HepG2 (cell line): ENCODE data around the gene TVP23C. TPM values are rescaled to one million over a fixed set of nuclear protein-coding genes. Genes with fewer than 3 reads are reported as not detected.

Source experiments
- ATAC-seq: fragments of 200-7000 bp; cut with Tn5 transposase; 3 replicates; pipeline ENCODE4 v1.9.1; 2020; ENCODE audit warnings: mild to moderate bottlenecking, moderate library complexity
- BruUV-seq: library from RNA; stranded (reverse); fragments of 400-500 nt; replicated peaks from 2 replicates; lab custom pipeline; 2021; lab: Mats Ljungman, UMichigan
- CTCF ChIA-PET: fragments of 300-600 bp; formaldehyde crosslinking; extraction: SDS; loops from one replicate; lab custom pipeline; 2021; ENCODE audit warnings: low total read pairs, inconsistent platforms, low intra/inter-chr PET ratio; lab: Yijun Ruan, JAX
- POLR2A ChIA-PET: fragments of 350-600 bp; sonication (Branson Sonifier 250); formaldehyde crosslinking; loops from one replicate; lab custom pipeline; 2020; ENCODE audit warnings: antibody characterized with exemption, inconsistent platforms; lab: Yijun Ruan, JAX
- DNase-seq: peaks from one replicate; pipeline ENCODE4 v3.0.0-alpha.2; 2015; ENCODE audit warnings: low spot score
- FAIRE-seq: peaks from 3 replicates; lab custom pipeline; 2011; peaks lifted over from hg19 to GRCh38; lab: Jason Lieb, UNC
- H2AFZ ChIP-seq: one replicate; pipeline ENCODE4 v1.6.1; 2011; ENCODE audit warnings: low read length, inconsistent platforms
- H3K27ac ChIP-seq: fragments of 300-600 bp; 3 replicates; pipeline ENCODE4 v1.8.0; 2011; ENCODE audit warnings: mixed run types, mild to moderate bottlenecking, mixed read lengths, low read length, inconsistent platforms; ENCODE audit not compliant: insufficient read depth; ENCODE audit errors: extremely low read length
- H3K27me3 ChIP-seq, 2 experiments: fragments of 200-600 bp in 1 of 2; 2 replicates in 1 of 2; 3 replicates in 1 of 2; pipeline versions ENCODE4 v1.6.0 to v1.8.0; 2011; ENCODE audit warnings: low read length in 2 of 2, mild to moderate bottlenecking in 2 of 2, moderate library complexity in 2 of 2, inconsistent platforms in 1 of 2; ENCODE audit not compliant: insufficient read depth in 2 of 2, control insufficient read depth in 1 of 2
- H3K36me3 ChIP-seq, 2 experiments: fragments of 200-600 bp in 1 of 2; replicated peaks in 1 of 2; 2 replicates in 1 of 2; 3 replicates in 1 of 2; pipeline versions ENCODE4 v1.5.1 to v1.8.0; 2011; ENCODE audit warnings: low read length in 2 of 2, inconsistent platforms in 1 of 2; ENCODE audit not compliant: insufficient read depth in 2 of 2, control insufficient read depth in 1 of 2
- H3K4me1 ChIP-seq: 2 replicates; pipeline ENCODE4 v1.5.1; 2012; ENCODE audit warnings: low read length, inconsistent platforms; ENCODE audit not compliant: insufficient read depth
- H3K4me2 ChIP-seq: 2 replicates; pipeline ENCODE4 v1.6.0; 2011; ENCODE audit warnings: low read depth, low read length, inconsistent platforms
- H3K4me3 ChIP-seq, 3 experiments: fragments of 200-600 bp in 1 of 3; sonication (generic), shearing (Covaris generic) in 1 of 3; replicated peaks in 1 of 3; 2 replicates each; pipeline ENCODE4 v1.5.1; 2011 to 2016; ENCODE audit warnings: low read length in 3 of 3, inconsistent platforms in 2 of 3, low read depth in 2 of 3, mild to moderate bottlenecking in 2 of 3, control low read depth in 1 of 3, mixed read lengths in 1 of 3; ENCODE audit not compliant: insufficient read depth in 1 of 3
- H3K79me2 ChIP-seq: one replicate; pipeline ENCODE4 v1.6.1; 2011; ENCODE audit warnings: low read length, inconsistent platforms; ENCODE audit not compliant: insufficient read depth
- H3K9ac ChIP-seq: 2 replicates; pipeline ENCODE4 v1.6.0; 2011; ENCODE audit warnings: mild to moderate bottlenecking, low read depth, low read length, inconsistent platforms; ENCODE audit not compliant: insufficient read depth
- H3K9me3 ChIP-seq: 2 replicates; pipeline ENCODE4 v1.5.1; 2012; ENCODE audit warnings: mild to moderate bottlenecking, low read length
- H4K20me1 ChIP-seq: 2 replicates; pipeline ENCODE4 v1.6.0; 2011; ENCODE audit warnings: inconsistent platforms, mild to moderate bottlenecking, low read length, moderate library complexity; ENCODE audit not compliant: insufficient read depth
- AGO2 ChIP-seq: fragments of 200-400 bp; formaldehyde crosslinking; optimal IDR thresholded peaks from 2 replicates; pipeline ENCODE3; 2017; ENCODE audit warnings: mild to moderate bottlenecking, low read depth, low read length, moderate library complexity
- BORCS8-MEF2B ChIP-seq: sonication (generic); formaldehyde crosslinking; IDR thresholded peaks from 2 replicates; pipeline ENCODE4 v1.8.0; 2022; ENCODE audit warnings: mild to moderate bottlenecking, missing genetic modification reagents
- CBX5 ChIP-seq: sonication (generic); formaldehyde crosslinking; IDR thresholded peaks from 2 replicates; pipeline ENCODE4 v1.4.0; 2020; ENCODE audit warnings: missing genetic modification reagents, borderline replicate concordance
- DMAP1 ChIP-seq: IDR thresholded peaks from 2 replicates; pipeline ENCODE4 v1.6.1; 2016
- MTF2 ChIP-seq: sonication (generic); formaldehyde crosslinking; IDR thresholded peaks from 2 replicates; pipeline ENCODE4 v1.5.0; 2020; ENCODE audit warnings: missing genetic modification reagents, borderline replicate concordance
- NFE2L2 ChIP-seq: fragments of 150-350 bp; IDR thresholded peaks from 2 replicates; pipeline ENCODE4 v1.6.1; 2014; ENCODE audit warnings: low read length
- NR1H2 ChIP-seq: sonication (generic); formaldehyde crosslinking; IDR thresholded peaks from 2 replicates; pipeline ENCODE4 v1.8.1; 2022; ENCODE audit warnings: low read depth, missing genetic modification reagents, borderline replicate concordance
- NR2F6 ChIP-seq, 2 experiments: IDR thresholded peaks; 2 replicates each; pipeline ENCODE4 v1.6.1; 2016; ENCODE audit warnings: antibody characterized with exemption in 1 of 2, mild to moderate bottlenecking in 1 of 2
- PCBP2 ChIP-seq: fragments of 200-400 bp; formaldehyde crosslinking; optimal IDR thresholded peaks from 2 replicates; pipeline ENCODE3; 2018; ENCODE audit warnings: low read length, low read depth; ENCODE audit not compliant: poor library complexity, severe bottlenecking
- TBL1XR1 ChIP-seq: fragments of 150-350 bp; IDR thresholded peaks from 2 replicates; pipeline ENCODE4 v1.6.1; 2014; ENCODE audit warnings: borderline replicate concordance, low read length; ENCODE audit not compliant: partially characterized antibody
- ZNF317 ChIP-seq: sonication (generic); formaldehyde crosslinking; IDR thresholded peaks from 2 replicates; pipeline ENCODE4 v1.5.0; 2020; ENCODE audit warnings: mild to moderate bottlenecking, missing genetic modification reagents
- ZNF34 ChIP-seq: sonication (generic); formaldehyde crosslinking; IDR thresholded peaks from 2 replicates; pipeline ENCODE4 v1.4.0; 2020; ENCODE audit warnings: mild to moderate bottlenecking, missing genetic modification reagents, borderline replicate concordance
- WGBS: methylation state at CpG from one replicate; pipeline ENCODE4 v1.1.6; 2017; ENCODE audit warnings: low lambda C conversion rate; 5-methylcytosine and 5-hydroxymethylcytosine counted together
- in situ Hi-C: cut with HindIII; loops from 2 replicates; pipeline ENCODE4 v1.10.0; 2017; ENCODE audit warnings: low pct_unique_long_range_greater_than_20kb; ENCODE audit not compliant: extremely low pct_ligation_motif_present
- intact Hi-C: fragments of 100-400 bp; cut with micrococcal nuclease; formaldehyde crosslinking; loops from one replicate; pipeline ENCODE4 v1.10.0; 2022; ENCODE audit not compliant: unreplicated experiment
- polyA plus RNA-seq, 8 experiments: library from polyadenylated mRNA; depleted of rRNA in 3 of 8; stranded (reverse) in 7 of 8; unstranded in 1 of 8; fragments of >200 nt; fragmentation: Illumina TruSeq in 4 of 8; extraction: Trizol in 4 of 8; gene quantifications; 2 replicates each; pipeline versions ENCODE4 v1.2.1 to v1.2.3, GENCODE V29; 2011 to 2016; ENCODE audit warnings: low read depth in 4 of 8, missing spikeins in 1 of 8, mixed read lengths in 1 of 8; ENCODE audit not compliant: insufficient read depth in 1 of 8
- total RNA-seq, 5 experiments: library from RNA; depleted of rRNA; stranded (reverse); fragments of >200 nt; fragmentation: Illumina TruSeq; extraction: Trizol; gene quantifications; 2 replicates each; pipeline ENCODE4 v1.2.3, GENCODE V29; 2016; ENCODE audit warnings: low read depth in 1 of 5
- TF ChIP-seq, protein P1 (sequence below): sonication (generic); formaldehyde crosslinking; IDR thresholded peaks from 2 replicates; pipeline ENCODE4 v1.8.1; 2022; ENCODE audit warnings: low read depth, mild to moderate bottlenecking, missing genetic modification reagents
- TF ChIP-seq, protein P2 (sequence below): sonication (generic); formaldehyde crosslinking; IDR thresholded peaks from 2 replicates; pipeline ENCODE4 v1.4.0; 2020; ENCODE audit warnings: low read depth, missing genetic modification reagents

The TVP23C gene
- total and polyA plus RNA-seq, 2 of the 13 experiments (the other 11 are each of a cell fraction or from before 2014, with no cell fraction given): 10.4 to 28.2 TPM

DNA sequence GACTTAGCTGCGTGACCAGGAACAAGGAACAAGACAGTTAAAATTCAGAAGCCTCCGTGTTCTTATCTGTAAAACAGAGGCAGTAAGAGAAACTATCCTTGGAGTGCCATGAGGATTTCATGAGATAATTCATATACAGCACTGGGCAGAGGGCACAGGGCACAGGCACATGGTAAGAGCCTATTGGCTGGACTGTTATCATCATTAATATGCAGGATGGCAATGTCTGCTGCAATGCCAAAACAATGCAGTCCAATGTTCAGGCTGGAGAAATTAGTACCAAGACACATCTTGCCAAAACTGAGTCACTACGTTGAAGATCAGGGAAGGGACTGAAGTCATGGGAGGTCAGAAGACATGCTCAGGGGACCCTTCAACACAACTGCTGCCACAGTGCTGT lies 109.5 kb downstream of the TVP23C start:
- POLR2A ChIA-PET: no interaction called here
- no TSS peak for BruUV-seq

DNA sequence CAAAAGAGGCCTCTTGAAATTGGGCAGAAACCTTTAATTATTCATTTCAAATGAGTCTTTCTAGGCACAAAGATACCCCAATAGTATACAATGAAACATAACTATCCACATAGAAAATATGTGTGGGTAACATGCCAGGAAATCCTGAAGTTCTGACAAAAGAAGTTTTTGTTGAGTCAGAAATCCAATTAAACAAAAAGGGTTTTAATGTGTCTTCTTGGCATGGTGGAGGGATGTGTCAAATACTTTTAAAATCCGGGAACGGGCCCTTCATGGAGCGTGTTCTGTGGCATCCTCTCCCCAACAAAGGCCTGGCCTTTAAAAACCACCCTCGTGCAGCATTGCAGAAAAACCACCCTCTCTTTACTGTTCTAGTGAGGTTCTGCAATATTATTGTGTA lies 110.0 kb downstream of the TVP23C start:
- ATAC-seq (no peak), FAIRE-seq (no peak)

More for the DNA sequence above, 109.5 kb downstream of the TVP23C start:
- H3K4me2 ChIP-seq: no peak overlapping the region
- peaks cover 25 to 41% of the 10 kb centered on the region in 2 experiments for H3K36me3 ChIP-seq
- no peaks in the 10 kb centered on the region for H3K27me3 ChIP-seq
- DNase-seq (no peak), FAIRE-seq (no peak), ATAC-seq (no peak)
- in situ Hi-C loops: no loop called here
- H3K79me2 ChIP-seq: no peaks in the 10 kb centered on the region
- H2AFZ ChIP-seq: no peak overlapping the region
- H3K4me3 ChIP-seq: no peak overlapping the region
- H3K9ac ChIP-seq: no peak overlapping the region
- intact Hi-C loops: no loop called here
- CTCF ChIA-PET: no interaction called here
- no peaks in the 10 kb centered on the region for H3K9me3 ChIP-seq
- H4K20me1 ChIP-seq: no peaks in the 10 kb centered on the region
- TF ChIP-seq NR1H2 (CRISPR knock-in tag) (no peak), BORCS8-MEF2B (CRISPR knock-in tag) (no peak), TBL1XR1 (no peak)
- no peak overlapping the region for H3K27ac ChIP-seq
- WGBS: 100% methylated on average over 2 of the region's 3 CpGs
- H3K4me1 ChIP-seq: peaks cover 20% of the 10 kb centered on the region

More for the DNA sequence above, 110.0 kb downstream of the TVP23C start:
- TF ChIP-seq NR2F6 (IDR thresholded peaks at IDR 0.05) (no peak), NR2F6 (CRISPR knock-in tag; IDR thresholded peaks at IDR 0.05) (no peak), ZNF34 (CRISPR knock-in tag) (no peak), MTF2 (CRISPR knock-in tag) (no peak), ZNF317 (CRISPR knock-in tag) (no peak), CBX5 (CRISPR knock-in tag) (no peak), NFE2L2 (no peak), AGO2 (no peak), DMAP1 (CRISPR knock-in tag) (no peak), PCBP2 (no peak)
- TF ChIP-seq, protein P1, sequence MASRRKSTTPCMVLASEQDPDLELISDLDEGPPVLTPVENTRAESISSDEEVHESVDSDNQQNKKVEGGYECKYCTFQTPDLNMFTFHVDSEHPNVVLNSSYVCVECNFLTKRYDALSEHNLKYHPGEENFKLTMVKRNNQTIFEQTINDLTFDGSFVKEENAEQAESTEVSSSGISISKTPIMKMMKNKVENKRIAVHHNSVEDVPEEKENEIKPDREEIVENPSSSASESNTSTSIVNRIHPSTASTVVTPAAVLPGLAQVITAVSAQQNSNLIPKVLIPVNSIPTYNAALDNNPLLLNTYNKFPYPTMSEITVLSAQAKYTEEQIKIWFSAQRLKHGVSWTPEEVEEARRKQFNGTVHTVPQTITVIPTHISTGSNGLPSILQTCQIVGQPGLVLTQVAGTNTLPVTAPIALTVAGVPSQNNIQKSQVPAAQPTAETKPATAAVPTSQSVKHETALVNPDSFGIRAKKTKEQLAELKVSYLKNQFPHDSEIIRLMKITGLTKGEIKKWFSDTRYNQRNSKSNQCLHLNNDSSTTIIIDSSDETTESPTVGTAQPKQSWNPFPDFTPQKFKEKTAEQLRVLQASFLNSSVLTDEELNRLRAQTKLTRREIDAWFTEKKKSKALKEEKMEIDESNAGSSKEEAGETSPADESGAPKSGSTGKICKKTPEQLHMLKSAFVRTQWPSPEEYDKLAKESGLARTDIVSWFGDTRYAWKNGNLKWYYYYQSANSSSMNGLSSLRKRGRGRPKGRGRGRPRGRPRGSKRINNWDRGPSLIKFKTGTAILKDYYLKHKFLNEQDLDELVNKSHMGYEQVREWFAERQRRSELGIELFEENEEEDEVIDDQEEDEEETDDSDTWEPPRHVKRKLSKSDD (CRISPR knock-in tag): no peak
- TF ChIP-seq, protein P2, sequence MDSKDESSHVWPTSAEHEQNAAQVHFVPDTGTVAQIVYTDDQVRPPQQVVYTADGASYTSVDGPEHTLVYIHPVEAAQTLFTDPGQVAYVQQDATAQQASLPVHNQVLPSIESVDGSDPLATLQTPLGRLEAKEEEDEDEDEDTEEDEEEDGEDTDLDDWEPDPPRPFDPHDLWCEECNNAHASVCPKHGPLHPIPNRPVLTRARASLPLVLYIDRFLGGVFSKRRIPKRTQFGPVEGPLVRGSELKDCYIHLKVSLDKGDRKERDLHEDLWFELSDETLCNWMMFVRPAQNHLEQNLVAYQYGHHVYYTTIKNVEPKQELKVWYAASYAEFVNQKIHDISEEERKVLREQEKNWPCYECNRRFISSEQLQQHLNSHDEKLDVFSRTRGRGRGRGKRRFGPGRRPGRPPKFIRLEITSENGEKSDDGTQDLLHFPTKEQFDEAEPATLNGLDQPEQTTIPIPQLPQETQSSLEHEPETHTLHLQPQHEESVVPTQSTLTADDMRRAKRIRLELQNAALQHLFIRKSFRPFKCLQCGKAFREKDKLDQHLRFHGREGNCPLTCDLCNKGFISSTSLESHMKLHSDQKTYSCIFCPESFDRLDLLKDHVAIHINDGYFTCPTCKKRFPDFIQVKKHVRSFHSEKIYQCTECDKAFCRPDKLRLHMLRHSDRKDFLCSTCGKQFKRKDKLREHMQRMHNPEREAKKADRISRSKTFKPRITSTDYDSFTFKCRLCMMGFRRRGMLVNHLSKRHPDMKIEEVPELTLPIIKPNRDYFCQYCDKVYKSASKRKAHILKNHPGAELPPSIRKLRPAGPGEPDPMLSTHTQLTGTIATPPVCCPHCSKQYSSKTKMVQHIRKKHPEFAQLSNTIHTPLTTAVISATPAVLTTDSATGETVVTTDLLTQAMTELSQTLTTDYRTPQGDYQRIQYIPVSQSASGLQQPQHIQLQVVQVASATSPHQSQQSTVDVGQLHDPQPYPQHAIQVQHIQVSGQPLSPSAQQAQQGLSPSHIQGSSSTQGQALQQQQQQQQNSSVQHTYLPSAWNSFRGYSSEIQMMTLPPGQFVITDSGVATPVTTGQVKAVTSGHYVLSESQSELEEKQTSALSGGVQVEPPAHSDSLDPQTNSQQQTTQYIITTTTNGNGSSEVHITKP (CRISPR knock-in tag): no peak
- in situ Hi-C loops (no loop called here), intact Hi-C loops (no loop called here)
- POLR2A ChIA-PET: no interaction called here
- Histone ChIP-seq H2AFZ (no peak overlapping the region), H3K27me3 (no peaks in the 10 kb centered on the region), H3K9me3 (no peaks in the 10 kb centered on the region), H3K4me2 (no peak overlapping the region), H3K4me3 (no peak overlapping the region), H3K27ac (no peak overlapping the region), H3K9ac (no peak overlapping the region), H3K4me1 (peaks cover 15% of the 10 kb centered on the region), H3K36me3 (peaks cover 25 to 38% of the 10 kb centered on the region in 2 experiments), H3K79me2 (no peaks in the 10 kb centered on the region), H4K20me1 (no peaks in the 10 kb centered on the region)
- no peak for DNase-seq
- no TSS peak for BruUV-seq
- 84% methylated on average over 4 of the region's 4 CpGs for WGBS
- CTCF ChIA-PET: no interaction called here
